Suprapubic skin (tissue), 3 donors: ENCODE measurements around the gene GTF3C5.

Experiments
- EP300 ChIP-seq: sonication (generic); formaldehyde crosslinking; IDR thresholded peaks from one replicate; pipeline ENCODE4 v1.6.1; 2017; ENCODE audit warnings: antibody characterized with exemption
- TF ChIP-seq, protein P1 (sequence below), 2 donors: fragments of 200-600 bp in 1 of 2; fragments of 450-650 bp in 1 of 2; sonication (generic) in 1 of 2; IDR thresholded peaks; one replicate each; pipeline ENCODE4 v1.5.1; 2016 to 2019; ENCODE audit warnings: antibody characterized with exemption in 2 of 2, mild to moderate bottlenecking in 1 of 2, moderate library complexity in 1 of 2

- TF ChIP-seq, protein P1, sequence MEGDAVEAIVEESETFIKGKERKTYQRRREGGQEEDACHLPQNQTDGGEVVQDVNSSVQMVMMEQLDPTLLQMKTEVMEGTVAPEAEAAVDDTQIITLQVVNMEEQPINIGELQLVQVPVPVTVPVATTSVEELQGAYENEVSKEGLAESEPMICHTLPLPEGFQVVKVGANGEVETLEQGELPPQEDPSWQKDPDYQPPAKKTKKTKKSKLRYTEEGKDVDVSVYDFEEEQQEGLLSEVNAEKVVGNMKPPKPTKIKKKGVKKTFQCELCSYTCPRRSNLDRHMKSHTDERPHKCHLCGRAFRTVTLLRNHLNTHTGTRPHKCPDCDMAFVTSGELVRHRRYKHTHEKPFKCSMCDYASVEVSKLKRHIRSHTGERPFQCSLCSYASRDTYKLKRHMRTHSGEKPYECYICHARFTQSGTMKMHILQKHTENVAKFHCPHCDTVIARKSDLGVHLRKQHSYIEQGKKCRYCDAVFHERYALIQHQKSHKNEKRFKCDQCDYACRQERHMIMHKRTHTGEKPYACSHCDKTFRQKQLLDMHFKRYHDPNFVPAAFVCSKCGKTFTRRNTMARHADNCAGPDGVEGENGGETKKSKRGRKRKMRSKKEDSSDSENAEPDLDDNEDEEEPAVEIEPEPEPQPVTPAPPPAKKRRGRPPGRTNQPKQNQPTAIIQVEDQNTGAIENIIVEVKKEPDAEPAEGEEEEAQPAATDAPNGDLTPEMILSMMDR (IDR thresholded peaks at IDR 0.05), result no peak
- TF ChIP-seq EP300, result no peak
These were observed 27.7 kb upstream of the GTF3C5 start for GRCh38 chr9:133003071-133003461.
